Measurements from ENCODE around the gene SSNA1. TPM values are rescaled to one million over a fixed set of nuclear protein-coding genes. Genes with fewer than 3 reads are reported as not detected.

Gene SSNA1
- total and polyA plus RNA-seq, 9 of the 15 experiments (the other 6 are each of a cell fraction or from before 2014, with no cell fraction given): 1.9 to 130 (median 57.1) TPM

- TF ChIP-seq CUX1 (CRISPR knock-in tag; IDR thresholded peaks at IDR 0.05) (no peak), SMAD4 (CRISPR knock-in tag; conservative IDR thresholded peaks at IDR 0.05) (peak; percentile 48), IRF1 (CRISPR knock-in tag; IDR thresholded peaks at IDR 0.05; ENCODE audit: borderline replicate concordance) (no peak), CC2D1A (IDR thresholded peaks at IDR 0.05) (no peak), ZNF197 (CRISPR knock-in tag; IDR thresholded peaks at IDR 0.05; ENCODE audit: low read depth) (no peak), NFIC (IDR thresholded peaks at IDR 0.05) (no peak), TSHZ1 (CRISPR knock-in tag; IDR thresholded peaks at IDR 0.05) (no peak), CHCHD3 (CRISPR knock-in tag; IDR thresholded peaks at IDR 0.05) (no peak), MTA3 (IDR thresholded peaks at IDR 0.05; ENCODE audit: borderline replicate concordance) (no peak), SREBF2 (CRISPR knock-in tag; IDR thresholded peaks at IDR 0.05) (no peak), RNF2 (IDR thresholded peaks at IDR 0.05) (no peak), NRF1 (conservative IDR thresholded peaks at IDR 0.05 in 1 of 2, IDR thresholded peaks at IDR 0.05 in 1 of 2) (no peak; a peak in 1 of 4 replicates), ZNF592 (IDR thresholded peaks at IDR 0.05) (no peak), ZNF324 (CRISPR knock-in tag; IDR thresholded peaks at IDR 0.05) (no peak)
Observed at GRCh38 chr9:137138722-137139467, 49.6 kb upstream of the SSNA1 start, which contains the start of gene GRIN1 (continued).
